Vagina (tissue), 2 donors: ENCODE measurements around the gene GPR137. TPM values are rescaled to one million over a fixed set of nuclear protein-coding genes. Genes with fewer than 3 reads are reported as not detected.
"Not testable (repeated sequence)": the region's sequence is repeated elsewhere in the genome, so short reads cannot be mapped to it uniquely, and the experiment has no call there.

Experiments used
- DNase-seq, 2 donors: peaks; one replicate each; pipeline ENCODE4 v3.0.0-alpha.2; 2017; ENCODE audit errors: extremely low spot score in 2 of 2
- H3K27ac ChIP-seq: fragments of 200-600 bp; sonication (generic); one replicate; pipeline ENCODE4 v1.5.1; 2019
- H3K27me3 ChIP-seq: fragments of 200-600 bp; sonication (generic); one replicate; pipeline ENCODE4 v1.5.1; 2019
- H3K36me3 ChIP-seq, 2 donors: fragments of 200-600 bp; sonication (generic); one replicate each; pipeline ENCODE4 v1.5.1; 2017 to 2019
- H3K4me1 ChIP-seq: fragments of 200-600 bp; sonication (generic); one replicate; pipeline ENCODE4 v1.5.1; 2019
- H3K4me3 ChIP-seq, 2 donors: fragments of 200-600 bp; sonication (generic); 1 replicate in 1 of 2; 2 replicates in 1 of 2; pipeline ENCODE4 v1.5.1; 2016 to 2019
- H3K9me3 ChIP-seq: fragments of 200-600 bp; sonication (generic); one replicate; pipeline ENCODE4 v1.5.1; 2019
- POLR2A ChIP-seq, 2 donors: fragments of 450-650 bp; IDR thresholded peaks; one replicate each; pipeline ENCODE4 v1.6.1; 2017; ENCODE audit warnings: antibody characterized with exemption in 2 of 2, mild to moderate bottlenecking in 2 of 2, moderate library complexity in 2 of 2
- POLR2AphosphoS5 ChIP-seq, 2 donors: sonication (generic); formaldehyde crosslinking; IDR thresholded peaks; one replicate each; pipeline ENCODE4 v1.9.0; 2017; ENCODE audit warnings: antibody characterized with exemption in 2 of 2, mild to moderate bottlenecking in 2 of 2, low read depth in 1 of 2; ENCODE audit not compliant: insufficient read depth in 1 of 2
- intact Hi-C: fragments of 100-400 bp; cut with DNase I; formaldehyde crosslinking; loops from one replicate; pipeline ENCODE4 v1.15.1; 2023
- total RNA-seq: library from RNA; depleted of rRNA; stranded (reverse); fragments of >200 nt; gene quantifications from one replicate; pipeline ENCODE4 v1.2.3, GENCODE V29; 2016
- TF ChIP-seq, protein P1 (sequence below), 3 experiments: fragments of 450-650 bp in 2 of 3; fragments of 200-600 bp in 1 of 3; sonication (generic) in 1 of 3; IDR thresholded peaks; one replicate each; pipeline ENCODE4 v1.5.1; 2017 to 2019; ENCODE audit warnings: antibody characterized with exemption in 3 of 3, mild to moderate bottlenecking in 2 of 3, moderate library complexity in 2 of 3

Gene GPR137
- total RNA-seq, 1 donor from 2014 or later: 20.6 TPM

DNA sequence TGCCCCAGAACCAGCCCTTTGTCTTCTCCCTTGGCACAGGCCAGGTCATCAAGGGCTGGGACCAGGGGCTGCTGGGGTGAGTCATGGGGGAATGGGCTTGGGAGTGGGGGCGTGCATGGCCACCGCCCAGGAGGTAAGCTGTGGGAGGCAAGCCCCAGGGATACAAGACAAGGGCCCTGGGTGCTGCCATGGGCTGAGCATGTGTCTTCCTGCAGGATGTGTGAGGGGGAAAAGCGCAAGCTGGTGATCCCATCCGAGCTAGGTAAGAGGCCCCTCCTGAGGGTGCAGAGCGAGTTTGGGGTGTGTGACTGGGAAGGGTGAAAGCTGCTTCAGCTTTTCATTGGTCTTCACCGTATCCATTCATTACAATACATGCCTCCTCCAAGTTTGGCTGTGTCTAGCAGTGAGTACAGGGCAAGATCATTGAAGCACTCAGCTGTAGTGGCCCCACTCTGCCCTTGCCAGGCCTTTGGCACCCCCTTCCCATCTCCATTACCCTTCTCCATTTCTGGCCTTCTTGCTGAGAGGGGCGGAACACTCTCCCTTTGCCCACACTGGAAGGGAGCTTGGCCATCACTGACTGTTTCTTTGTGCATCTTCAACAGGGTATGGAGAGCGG, 42.3 kb upstream of the GPR137 start:
- no peaks in the 10 kb centered on the region for H3K9me3 ChIP-seq
- peaks cover 0 to 19% of the 10 kb centered on the region in 2 donors for H3K36me3 ChIP-seq
- DNase-seq: no peak
- H3K4me1 ChIP-seq: peaks cover 51% of the 10 kb centered on the region
- H3K4me3 ChIP-seq: no peak overlapping the region
- intact Hi-C loops: no loop called here
- H3K27me3 ChIP-seq: no peaks in the 10 kb centered on the region
- TF ChIP-seq, protein P1, sequence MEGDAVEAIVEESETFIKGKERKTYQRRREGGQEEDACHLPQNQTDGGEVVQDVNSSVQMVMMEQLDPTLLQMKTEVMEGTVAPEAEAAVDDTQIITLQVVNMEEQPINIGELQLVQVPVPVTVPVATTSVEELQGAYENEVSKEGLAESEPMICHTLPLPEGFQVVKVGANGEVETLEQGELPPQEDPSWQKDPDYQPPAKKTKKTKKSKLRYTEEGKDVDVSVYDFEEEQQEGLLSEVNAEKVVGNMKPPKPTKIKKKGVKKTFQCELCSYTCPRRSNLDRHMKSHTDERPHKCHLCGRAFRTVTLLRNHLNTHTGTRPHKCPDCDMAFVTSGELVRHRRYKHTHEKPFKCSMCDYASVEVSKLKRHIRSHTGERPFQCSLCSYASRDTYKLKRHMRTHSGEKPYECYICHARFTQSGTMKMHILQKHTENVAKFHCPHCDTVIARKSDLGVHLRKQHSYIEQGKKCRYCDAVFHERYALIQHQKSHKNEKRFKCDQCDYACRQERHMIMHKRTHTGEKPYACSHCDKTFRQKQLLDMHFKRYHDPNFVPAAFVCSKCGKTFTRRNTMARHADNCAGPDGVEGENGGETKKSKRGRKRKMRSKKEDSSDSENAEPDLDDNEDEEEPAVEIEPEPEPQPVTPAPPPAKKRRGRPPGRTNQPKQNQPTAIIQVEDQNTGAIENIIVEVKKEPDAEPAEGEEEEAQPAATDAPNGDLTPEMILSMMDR (IDR thresholded peaks at IDR 0.05): no peak
- TF ChIP-seq POLR2A (IDR thresholded peaks at IDR 0.05): no peak
- H3K27ac ChIP-seq: peak overlapping the region; percentile 100

DNA sequence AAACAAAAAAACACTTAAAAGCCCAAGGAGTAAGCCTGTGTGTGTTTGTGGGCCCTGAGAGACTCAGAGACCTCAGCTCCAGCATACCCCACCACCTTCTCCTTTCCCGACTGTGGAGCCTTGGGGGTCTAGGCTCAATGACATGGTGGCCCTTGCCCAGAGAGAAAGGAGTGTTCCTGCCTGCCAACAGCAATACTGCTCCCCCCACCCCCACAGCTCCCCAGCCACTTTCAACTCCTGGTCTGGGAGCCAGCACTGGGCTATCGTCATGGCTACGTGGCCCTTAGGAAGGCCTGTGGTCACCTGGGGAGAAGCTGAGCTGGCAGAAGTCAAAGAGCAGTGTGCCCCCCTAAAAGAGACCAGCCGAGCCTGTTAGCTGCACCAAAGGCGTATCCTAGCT, 41.5 kb upstream of the GPR137 start:
- TF ChIP-seq, protein P1 (IDR thresholded peaks at IDR 0.05): no peak
- TF ChIP-seq POLR2A (IDR thresholded peaks at IDR 0.05) (no peak), POLR2AphosphoS5 (IDR thresholded peaks at IDR 0.05; ENCODE audit: insufficient read depth in 1 of 2, low read depth in 1 of 2) (no peak)
- no peak overlapping the region for H3K27ac ChIP-seq
- H3K36me3 ChIP-seq: peaks cover 0 to 12% of the 10 kb centered on the region in 2 donors
- H3K27me3 ChIP-seq: no peaks in the 10 kb centered on the region
- peaks cover 51% of the 10 kb centered on the region for H3K4me1 ChIP-seq
- no peaks in the 10 kb centered on the region for H3K9me3 ChIP-seq
- intact Hi-C loops: no loop called here
- no peak for DNase-seq
- no peak overlapping the region for H3K4me3 ChIP-seq

DNA sequence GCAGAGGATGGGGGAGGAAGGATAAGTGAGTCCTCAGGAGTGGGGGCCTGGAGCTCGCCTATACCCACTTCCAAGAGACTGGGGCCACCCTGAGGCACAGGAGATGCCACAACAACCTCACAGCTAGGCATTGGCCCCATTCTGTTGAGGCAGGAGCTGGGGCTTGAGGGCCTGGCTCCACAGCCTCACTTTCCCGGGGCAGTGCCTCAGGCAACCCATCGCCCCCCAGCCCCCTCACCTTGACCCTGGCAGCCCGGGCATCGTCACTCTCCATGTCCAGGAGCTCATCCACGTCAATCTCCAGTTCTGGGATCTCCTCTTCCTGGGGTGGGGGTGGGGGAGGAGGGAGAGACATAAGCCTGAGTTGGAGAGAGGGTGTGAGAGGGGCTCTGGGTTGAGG, 40.7 kb upstream of the GPR137 start:
- peaks cover 47% of the 10 kb centered on the region for H3K4me1 ChIP-seq
- intact Hi-C loops: no loop called here
- H3K36me3 ChIP-seq: peaks cover 0 to 12% of the 10 kb centered on the region in 2 donors
- peak overlapping the region; percentile 76 for H3K27ac ChIP-seq
- TF ChIP-seq POLR2A (IDR thresholded peaks at IDR 0.05): no peak
- TF ChIP-seq, protein P1 (IDR thresholded peaks at IDR 0.05): no peak
- H3K27me3 ChIP-seq: no peaks in the 10 kb centered on the region
- DNase-seq: no peak
- H3K4me3 ChIP-seq: peak overlapping the region; percentile 48 to 57
- no peaks in the 10 kb centered on the region for H3K9me3 ChIP-seq

DNA sequence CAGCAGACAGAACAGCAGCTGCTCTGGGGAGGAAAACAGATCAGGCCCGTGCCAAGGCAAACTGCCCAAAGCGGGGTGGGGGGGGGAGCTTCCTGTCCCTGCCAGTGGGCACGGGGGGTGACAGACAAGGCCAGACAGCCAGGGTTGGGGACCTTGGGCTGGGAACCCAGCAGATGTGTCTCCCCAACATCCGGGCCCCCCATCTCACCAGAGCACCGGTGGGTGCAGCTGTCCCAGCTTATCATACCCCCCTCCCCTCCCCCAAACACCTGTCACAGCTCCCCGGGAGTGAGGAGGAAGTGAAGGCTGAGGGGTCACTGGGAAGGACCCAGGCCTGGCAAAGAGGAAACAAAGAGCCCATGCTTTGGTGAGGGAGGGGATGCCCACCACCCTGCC, 40.2 kb upstream of the GPR137 start:
- Histone ChIP-seq H3K4me3 (peak overlapping the region; percentile 48 to 57), H3K4me1 (peaks cover 44% of the 10 kb centered on the region), H3K27ac (peak overlapping the region; percentile 76), H3K27me3 (no peaks in the 10 kb centered on the region), H3K9me3 (no peaks in the 10 kb centered on the region), H3K36me3 (peaks cover 0 to 12% of the 10 kb centered on the region in 2 donors)
- no peak for DNase-seq
- TF ChIP-seq, protein P1 (IDR thresholded peaks at IDR 0.05): no peak
- TF ChIP-seq POLR2A (IDR thresholded peaks at IDR 0.05): no peak
- TF ChIP-seq POLR2AphosphoS5 (IDR thresholded peaks at IDR 0.05; ENCODE audit: insufficient read depth in 1 of 2, low read depth in 1 of 2): no peak
- intact Hi-C loops: no loop called here

DNA sequence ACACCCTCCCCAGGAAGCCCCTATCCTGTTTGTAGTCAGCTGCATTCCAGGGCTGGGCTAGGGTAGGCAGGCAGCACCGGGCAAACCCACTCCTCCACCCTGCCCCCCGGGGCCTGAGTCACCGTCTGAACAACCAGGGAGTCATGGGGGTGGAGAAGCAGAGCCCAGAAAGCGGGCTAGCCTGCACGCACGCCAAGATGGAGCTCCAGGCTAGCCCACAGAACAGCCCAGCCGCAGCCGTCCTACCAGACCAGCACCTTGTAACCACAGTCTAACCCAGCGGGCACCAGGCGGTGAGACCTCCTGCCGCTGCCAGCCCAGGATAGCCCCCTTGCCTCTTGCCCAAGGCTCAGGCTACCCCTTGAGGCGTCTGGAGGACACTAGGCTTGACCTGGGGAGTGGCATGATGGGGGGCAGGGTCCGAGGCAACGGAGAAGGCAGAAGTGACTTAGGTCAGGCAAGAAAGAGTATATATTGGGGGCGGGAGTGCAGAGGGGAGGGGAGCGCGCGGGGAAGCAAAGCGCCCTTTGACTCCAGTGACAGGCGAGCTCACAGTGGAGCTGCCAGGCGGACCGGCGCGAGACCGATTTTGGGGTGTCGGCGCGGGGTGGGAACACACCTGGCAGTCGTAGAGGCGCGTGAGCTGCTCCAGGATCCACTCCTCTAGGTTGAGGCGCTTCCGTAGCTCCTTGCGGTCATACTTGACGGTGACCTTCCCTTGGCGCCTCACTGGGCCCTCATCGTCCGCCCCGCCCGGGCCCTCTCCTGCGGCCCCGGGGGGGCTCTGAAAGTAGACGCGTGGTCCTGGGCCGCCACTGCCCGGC, 39.6 kb upstream of the GPR137 start:
- intact Hi-C loops: loop anchor here (2.0 kb wide), 1 partner anchor 25 kb away; no protein-coding TSS in a partner anchor
- TF ChIP-seq POLR2A (IDR thresholded peaks at IDR 0.05) (no peak), POLR2AphosphoS5 (IDR thresholded peaks at IDR 0.05; ENCODE audit: insufficient read depth in 1 of 2, low read depth in 1 of 2) (peak; percentile 32 to 71)
- TF ChIP-seq, protein P1 (IDR thresholded peaks at IDR 0.05): no peak
- Histone ChIP-seq H3K27me3 (no peaks in the 10 kb centered on the region), H3K4me1 (peaks cover 48% of the 10 kb centered on the region), H3K36me3 (peaks cover 0 to 12% of the 10 kb centered on the region in 2 donors), H3K4me3 (peak overlapping the region; percentile 48 to 57), H3K27ac (peak overlapping the region; percentile 76), H3K9me3 (no peaks in the 10 kb centered on the region)
- DNase-seq: no peak

DNA sequence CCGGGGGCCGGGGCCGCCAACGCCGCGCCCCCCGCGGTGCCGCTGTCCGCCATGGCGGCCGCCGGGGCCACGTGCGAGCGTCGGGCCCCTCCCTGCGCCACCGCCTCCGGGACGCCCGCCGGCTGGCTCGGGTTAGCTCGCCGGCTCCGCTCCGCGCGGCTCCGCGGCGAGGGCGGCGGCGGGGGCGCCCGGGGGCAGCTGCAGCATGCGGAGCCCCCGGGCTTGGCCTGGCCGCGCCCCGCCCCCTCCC, 39.1 kb upstream of the GPR137 start:
- intact Hi-C loops: loop anchor here (2.0 kb wide), 1 partner anchor 24 kb away; no protein-coding TSS in a partner anchor
- H3K4me1 ChIP-seq: peaks cover 49% of the 10 kb centered on the region
- H3K36me3 ChIP-seq: peaks cover 0 to 12% of the 10 kb centered on the region in 2 donors
- H3K27me3 ChIP-seq, H3K9me3 ChIP-seq, DNase-seq: not testable (repeated sequence)
- peak overlapping the region; percentile 48 to 57 for H3K4me3 ChIP-seq
- peak overlapping the region; percentile 76 for H3K27ac ChIP-seq
